ENCODE measurements around the gene NDST1. TPM values are rescaled to one million over a fixed set of nuclear protein-coding genes. Genes with fewer than 3 reads are reported as not detected.
"Not testable (repeated sequence)": the region's sequence is repeated elsewhere in the genome, so short reads cannot be mapped to it uniquely, and the experiment has no call there.

NDST1 gene
- total RNA-seq, 4 donors from 2014 or later, result 10.9 to 86.0 (median 42.5) TPM

DNA sequence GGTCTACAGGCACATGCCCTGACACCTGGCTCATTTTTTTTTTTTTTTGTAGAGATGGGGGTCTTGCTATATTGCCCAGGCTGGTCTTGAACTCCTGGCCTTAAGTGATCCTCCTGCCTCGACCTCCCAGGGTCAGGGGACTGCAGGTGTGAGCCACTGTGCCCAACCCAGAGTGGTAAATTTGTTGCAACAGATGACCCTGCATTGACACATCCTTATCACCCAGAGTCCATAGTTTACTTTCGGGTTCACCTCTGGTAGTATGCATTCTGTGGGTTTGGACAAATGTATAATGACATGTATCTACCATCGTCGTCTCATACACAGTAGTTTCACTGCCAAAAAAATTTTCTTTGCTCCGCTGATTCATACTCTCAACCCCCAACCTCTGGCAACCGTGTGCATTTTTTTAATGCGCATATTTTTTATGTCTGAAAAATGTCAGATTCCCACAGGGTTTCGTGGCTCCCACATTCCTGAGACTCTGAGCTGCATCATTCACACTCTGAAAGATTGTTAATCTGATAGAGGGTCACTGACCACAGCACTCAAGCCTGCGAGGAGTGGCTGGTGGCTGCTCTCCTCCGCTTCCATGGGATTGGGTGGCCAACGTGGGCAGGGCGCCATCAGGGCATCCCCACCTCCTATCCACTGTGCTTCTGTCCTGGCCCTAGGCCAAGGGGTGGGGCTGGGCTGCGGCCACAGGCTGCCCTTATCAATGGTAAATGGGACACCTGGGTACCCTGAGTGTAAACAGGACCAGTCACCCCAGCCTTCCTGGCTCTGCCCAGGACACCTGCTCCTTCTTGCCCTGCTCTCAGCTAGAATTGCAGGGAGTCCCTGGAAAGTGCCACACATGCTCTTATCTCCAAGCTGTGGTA, 9.6 kb downstream of the NDST1 start:
- TF ChIP-seq, protein P1, sequence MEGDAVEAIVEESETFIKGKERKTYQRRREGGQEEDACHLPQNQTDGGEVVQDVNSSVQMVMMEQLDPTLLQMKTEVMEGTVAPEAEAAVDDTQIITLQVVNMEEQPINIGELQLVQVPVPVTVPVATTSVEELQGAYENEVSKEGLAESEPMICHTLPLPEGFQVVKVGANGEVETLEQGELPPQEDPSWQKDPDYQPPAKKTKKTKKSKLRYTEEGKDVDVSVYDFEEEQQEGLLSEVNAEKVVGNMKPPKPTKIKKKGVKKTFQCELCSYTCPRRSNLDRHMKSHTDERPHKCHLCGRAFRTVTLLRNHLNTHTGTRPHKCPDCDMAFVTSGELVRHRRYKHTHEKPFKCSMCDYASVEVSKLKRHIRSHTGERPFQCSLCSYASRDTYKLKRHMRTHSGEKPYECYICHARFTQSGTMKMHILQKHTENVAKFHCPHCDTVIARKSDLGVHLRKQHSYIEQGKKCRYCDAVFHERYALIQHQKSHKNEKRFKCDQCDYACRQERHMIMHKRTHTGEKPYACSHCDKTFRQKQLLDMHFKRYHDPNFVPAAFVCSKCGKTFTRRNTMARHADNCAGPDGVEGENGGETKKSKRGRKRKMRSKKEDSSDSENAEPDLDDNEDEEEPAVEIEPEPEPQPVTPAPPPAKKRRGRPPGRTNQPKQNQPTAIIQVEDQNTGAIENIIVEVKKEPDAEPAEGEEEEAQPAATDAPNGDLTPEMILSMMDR (IDR thresholded peaks at IDR 0.05), result no peak
- no peak for TF ChIP-seq POLR2A (IDR thresholded peaks at IDR 0.05)
- Histone ChIP-seq H3K27me3 (no peaks in the 10 kb centered on the region), H3K27ac (peak overlapping the region; percentile 20 to 71), H3K36me3 (no peaks in the 10 kb centered on the region), H3K9me3 (no peaks in the 10 kb centered on the region), H3K4me1 (peaks cover 6 to 14% of the 10 kb centered on the region in 2 donors), H3K4me3 (no peak overlapping the region)
- peak in 1 of 2 donors; percentile 59 for DNase-seq
- intact Hi-C loops (cut with DNase I; ENCODE audit: low total_unique reads), result no loop called here

DNA sequence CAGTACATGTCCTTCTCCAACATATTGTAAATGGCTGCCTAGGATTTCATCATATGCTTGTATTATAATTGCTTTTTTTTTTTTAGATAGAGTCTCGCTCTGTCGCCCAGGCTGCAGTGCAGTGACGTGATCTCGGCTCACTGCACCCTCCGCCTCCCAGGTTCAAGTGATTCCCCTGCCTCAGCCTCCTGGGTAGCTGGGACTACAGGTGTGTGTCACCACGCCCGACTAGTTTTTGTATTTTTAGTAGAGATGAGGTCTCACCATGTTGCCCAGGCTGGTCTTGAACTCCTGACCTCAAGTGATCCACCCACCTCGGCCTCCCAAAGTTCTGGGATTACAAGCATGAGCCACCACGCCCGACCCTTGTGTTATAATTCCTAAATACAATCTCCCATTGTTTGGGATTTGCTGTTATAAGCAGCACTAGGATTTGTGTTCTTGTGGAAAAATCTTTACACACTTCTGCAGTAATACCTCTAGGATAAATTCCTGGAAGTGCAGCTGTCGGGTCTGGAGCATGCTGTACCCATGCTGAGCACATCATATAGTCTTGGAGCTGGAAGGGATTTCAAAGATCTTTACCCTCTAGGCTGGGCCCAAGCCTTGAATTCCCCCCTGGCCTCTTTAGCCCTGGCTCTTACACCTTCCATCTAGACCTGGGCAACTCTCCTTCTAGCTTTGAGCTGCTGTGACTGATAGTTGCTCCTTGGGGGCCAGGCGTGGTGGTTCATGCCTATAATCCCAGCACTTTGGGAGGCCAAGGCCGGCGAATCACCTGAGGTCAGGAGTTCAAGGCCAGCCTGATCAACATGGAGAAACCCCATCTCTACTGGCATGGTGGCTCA, 11.0 kb downstream of the NDST1 start:
- H3K4me1 ChIP-seq, result peaks cover 6 to 14% of the 10 kb centered on the region in 2 donors
- H3K4me3 ChIP-seq; H3K27me3 ChIP-seq; H3K36me3 ChIP-seq; H3K27ac ChIP-seq; DNase-seq; intact Hi-C loops (cut with DNase I; ENCODE audit: low total_unique reads); H3K9me3 ChIP-seq: not testable (repeated sequence)

DNA sequence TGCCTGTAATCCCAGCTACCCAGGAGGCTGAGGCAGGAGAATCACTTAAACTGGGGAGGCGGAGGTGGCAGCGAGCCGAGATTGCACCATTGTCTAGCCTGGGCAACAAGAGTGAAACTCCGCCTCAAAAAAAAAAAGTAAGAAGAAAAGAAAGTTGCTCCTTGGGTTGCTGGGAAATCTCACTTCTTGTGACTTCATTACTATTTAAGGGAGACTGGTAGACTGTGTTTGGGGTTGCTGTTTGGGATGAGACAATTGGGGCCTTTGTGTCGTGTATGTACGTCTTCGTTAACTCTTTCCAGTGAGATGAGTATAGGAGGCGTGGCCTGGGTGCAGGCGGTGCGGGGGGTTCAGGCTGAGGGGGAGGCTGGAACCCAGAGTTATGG, 11.6 kb downstream of the NDST1 start:
- intact Hi-C loops (cut with DNase I; ENCODE audit: low total_unique reads), result no loop called here
- Histone ChIP-seq H3K4me1 (peaks cover 6 to 14% of the 10 kb centered on the region in 2 donors), H3K9me3 (no peaks in the 10 kb centered on the region), H3K27me3 (no peaks in the 10 kb centered on the region), H3K36me3 (no peaks in the 10 kb centered on the region), H3K4me3 (no peak overlapping the region), H3K27ac (no peak overlapping the region)
- TF ChIP-seq, protein P1 (IDR thresholded peaks at IDR 0.05), result no peak
- TF ChIP-seq POLR2A (IDR thresholded peaks at IDR 0.05), result no peak
- DNase-seq, result no peak

DNA sequence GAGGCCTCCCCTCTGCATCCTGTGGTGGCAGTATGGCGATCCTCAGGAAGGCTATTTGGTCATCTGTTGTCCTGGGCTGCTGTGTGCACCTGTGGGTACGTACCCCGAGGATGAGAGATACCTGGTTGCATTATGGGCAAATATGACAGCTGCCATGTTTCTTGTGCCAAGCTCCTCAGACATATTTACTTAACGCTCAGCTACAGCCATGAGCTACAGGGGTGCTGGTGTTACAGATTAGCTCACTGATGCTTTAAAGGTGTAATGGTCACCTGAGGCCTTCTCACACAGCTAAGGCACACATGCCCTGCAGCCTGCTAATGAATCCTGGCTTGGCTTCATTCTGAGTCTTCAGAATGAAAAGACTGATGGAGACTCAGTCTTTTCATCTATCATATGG, 12.0 kb downstream of the NDST1 start:
- H3K9me3 ChIP-seq, result no peaks in the 10 kb centered on the region
- H3K27me3 ChIP-seq, result no peaks in the 10 kb centered on the region
- H3K4me1 ChIP-seq, result peaks cover 2 to 14% of the 10 kb centered on the region in 2 donors
- no peak overlapping the region for H3K27ac ChIP-seq
- DNase-seq, result no peak
- TF ChIP-seq, protein P1 (IDR thresholded peaks at IDR 0.05), result no peak
- no peak for TF ChIP-seq POLR2A (IDR thresholded peaks at IDR 0.05)
- no peaks in the 10 kb centered on the region for H3K36me3 ChIP-seq
- no peak overlapping the region for H3K4me3 ChIP-seq
- intact Hi-C loops (cut with DNase I; ENCODE audit: low total_unique reads), result no loop called here

DNA sequence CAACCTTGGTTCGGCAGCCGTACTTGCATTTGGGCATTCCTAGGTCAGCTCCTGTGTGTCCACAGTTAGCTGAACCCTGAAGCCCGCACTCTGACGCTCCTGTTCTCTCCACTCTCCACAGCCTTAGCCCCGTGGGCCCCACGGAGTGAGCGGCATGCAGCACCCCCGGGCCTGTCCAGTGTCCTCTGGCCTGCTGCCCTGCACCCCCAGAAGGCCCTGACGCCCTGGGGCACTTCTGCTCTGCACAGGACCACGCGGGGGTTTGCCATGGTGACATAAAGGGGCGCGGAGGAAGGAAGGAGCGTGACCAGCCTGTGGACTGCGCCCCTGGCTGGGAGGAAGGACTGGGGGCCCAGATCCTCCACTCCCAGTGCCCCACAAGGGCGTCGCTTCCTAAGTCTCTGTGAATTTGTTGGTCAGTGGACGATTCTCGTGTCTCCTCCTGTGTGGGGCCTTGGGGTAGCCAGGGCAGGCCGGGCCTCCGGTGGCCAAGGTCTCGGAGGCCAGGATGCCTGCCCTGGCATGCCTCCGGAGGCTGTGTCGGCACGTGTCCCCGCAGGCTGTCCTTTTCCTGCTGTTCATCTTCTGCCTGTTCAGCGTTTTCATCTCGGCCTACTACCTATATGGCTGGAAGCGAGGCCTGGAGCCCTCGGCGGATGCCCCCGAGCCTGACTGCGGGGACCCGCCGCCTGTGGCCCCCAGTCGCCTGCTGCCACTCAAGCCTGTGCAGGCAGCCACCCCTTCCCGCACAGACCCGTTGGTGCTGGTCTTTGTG, 13.0 kb downstream of the NDST1 start:
- Histone ChIP-seq H3K27ac (no peak overlapping the region), H3K4me3 (no peak overlapping the region), H3K27me3 (no peaks in the 10 kb centered on the region), H3K36me3 (no peaks in the 10 kb centered on the region), H3K9me3 (no peaks in the 10 kb centered on the region), H3K4me1 (peaks cover 0 to 11% of the 10 kb centered on the region in 2 donors)
- no peak for DNase-seq
- no peak for TF ChIP-seq POLR2A (IDR thresholded peaks at IDR 0.05)
- TF ChIP-seq, protein P1 (IDR thresholded peaks at IDR 0.05), result no peak
- intact Hi-C loops (cut with DNase I; ENCODE audit: low total_unique reads), result no loop called here
